ENCODE measurements around the gene MYPN. TPM values are rescaled to one million over a fixed set of nuclear protein-coding genes. Genes with fewer than 3 reads are reported as not detected.

The MYPN gene
- total RNA-seq, 1 experiment from 2014 or later: not detected

DNA sequence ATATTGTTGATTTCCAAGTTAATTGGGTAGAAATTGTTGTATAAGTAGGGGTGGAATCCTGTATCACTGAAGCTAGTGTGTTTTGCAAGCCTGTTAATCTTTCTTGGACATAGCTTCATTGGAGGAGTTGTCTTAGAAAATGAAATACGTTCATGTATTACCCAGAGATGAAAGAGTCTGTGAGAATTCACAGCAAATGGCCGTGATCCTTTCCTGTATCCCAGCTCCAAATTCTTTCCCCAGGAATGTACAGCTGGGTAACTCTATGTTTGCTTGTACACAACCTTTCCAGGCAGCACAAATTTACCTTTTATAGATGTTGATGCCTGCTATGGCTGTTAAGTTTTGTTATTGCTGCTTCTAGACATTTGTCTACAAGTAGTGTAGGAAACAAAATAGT is 18.7 kb downstream of the MYPN start:
- no peaks in the 10 kb centered on the region for H3K4me1 Mint-ChIP-seq
- Histone ChIP-seq H3K4me1 (ENCODE audit: insufficient read depth, low read length) (no peaks in the 10 kb centered on the region), H2BK5ac (ENCODE audit: insufficient read length, low read length) (no peak overlapping the region), H3K56ac (ENCODE audit: insufficient read length, low read depth, low read length) (no peak overlapping the region), H3K9me3 (ENCODE audit: control insufficient read depth, low read depth, low read length) (no peaks in the 10 kb centered on the region), H3K4me2 (ENCODE audit: insufficient read depth, insufficient read length, low read length) (no peak overlapping the region), H4K8ac (replicated peaks; ENCODE audit: insufficient read length, low read depth, low read length) (no peak overlapping the region), H3K18ac (ENCODE audit: insufficient read length, low read depth, low read length) (no peak overlapping the region), H3K79me2 (ENCODE audit: insufficient read depth, low read length) (no peaks in the 10 kb centered on the region), H3K27me3 (ENCODE audit: insufficient read depth, low read length) (no peaks in the 10 kb centered on the region), H3K27ac (ENCODE audit: insufficient read length, low read depth, low read length) (no peak overlapping the region), H2BK20ac (ENCODE audit: low read depth, low read length, poor library complexity, severe bottlenecking) (no peak overlapping the region), H2BK12ac (ENCODE audit: insufficient read length, low read depth, low read length) (no peak overlapping the region), H2BK15ac (ENCODE audit: low read depth, low read length) (no peak overlapping the region), H2BK120ac (ENCODE audit: low read depth, low read length, poor library complexity, severe bottlenecking) (no peak overlapping the region), H4K5ac (ENCODE audit: insufficient read length, low read depth, low read length) (no peak overlapping the region), H2AFZ (ENCODE audit: low read length) (no peak overlapping the region), H4K20me1 (ENCODE audit: control insufficient read depth, insufficient read depth, insufficient read length) (no peaks in the 10 kb centered on the region), H3K23me2 (ENCODE audit: insufficient read length, low read depth, low read length, poor library complexity, severe bottlenecking) (no peaks in the 10 kb centered on the region), H2AK5ac (ENCODE audit: insufficient read length, low read length) (no peak overlapping the region), H3K14ac (ENCODE audit: insufficient read depth, low read length) (no peak overlapping the region), H4K91ac (ENCODE audit: insufficient read length, low read depth, low read length) (no peak overlapping the region), H3T11ph (ENCODE audit: low read length) (no peak overlapping the region), H3K9ac (ENCODE audit: extremely low read depth, insufficient read length, low read length) (no peak overlapping the region), H3K4ac (ENCODE audit: low read depth, low read length) (no peak overlapping the region), H3K23ac (ENCODE audit: insufficient read length, low read depth, low read length) (no peak overlapping the region), H3K79me1 (ENCODE audit: insufficient read depth, low read depth, low read length, poor library complexity, severe bottlenecking) (no peaks in the 10 kb centered on the region)
- H3K27ac Mint-ChIP-seq: 0 out of 7 replicates have a peak overlapping the region, but pooled peaks of 1 of the 3 experiments have one; percentile 35
- DNase-seq: no peak
- H3K4me3 Mint-ChIP-seq: no peak overlapping the region
- H3K9me3 Mint-ChIP-seq: no peaks in the 10 kb centered on the region
- no peak for TF ChIP-seq CTCF (conservative IDR thresholded peaks at IDR 0.05)
- no peaks in the 10 kb centered on the region for H3K36me3 Mint-ChIP-seq (ENCODE audit: insufficient read depth in 1 of 3, low read depth in 3 of 3)
- no CpG with 5 or more reads among the region's 2 CpGs for WGBS (ENCODE audit: extremely low coverage, insufficient read length, low lambda C conversion rate)
- H3K27me3 Mint-ChIP-seq (ENCODE audit: low read depth): no peaks in the 10 kb centered on the region

Data from H9 (cell line).